Endothelial cell (in vitro differentiated cells): ENCODE results near the gene NAP1L1. TPM values are rescaled to one million over a fixed set of nuclear protein-coding genes. Genes with fewer than 3 reads are reported as not detected.

Experiments used
- DNase-seq: peaks from one replicate; pipeline ENCODE4 v3.0.0; 2021; ENCODE audit warnings: low spot score
- H3K27ac Mint-ChIP-seq: one replicate; pipeline ENCODE4 v1.8.0; 2021; ENCODE audit warnings: mixed read lengths, inconsistent platforms; ENCODE audit not compliant: unreplicated experiment
- H3K27me3 Mint-ChIP-seq: one replicate; pipeline ENCODE4 v1.8.0; 2021; ENCODE audit warnings: mild to moderate bottlenecking, moderate library complexity, mixed read lengths, inconsistent platforms; ENCODE audit not compliant: unreplicated experiment
- H3K36me3 Mint-ChIP-seq: one replicate; pipeline ENCODE4 v1.8.0; 2021; ENCODE audit warnings: mild to moderate bottlenecking, low read depth, mixed read lengths, inconsistent platforms; ENCODE audit not compliant: unreplicated experiment
- H3K4me1 Mint-ChIP-seq: one replicate; pipeline ENCODE4 v1.8.0; 2021; ENCODE audit warnings: mild to moderate bottlenecking, mixed read lengths, inconsistent platforms; ENCODE audit not compliant: unreplicated experiment
- H3K4me3 Mint-ChIP-seq: one replicate; pipeline ENCODE4 v1.8.0; 2021; ENCODE audit warnings: mild to moderate bottlenecking, mixed read lengths, inconsistent platforms; ENCODE audit not compliant: unreplicated experiment
- H3K9me3 Mint-ChIP-seq: one replicate; pipeline ENCODE4 v1.8.0; 2021; ENCODE audit warnings: mixed read lengths, inconsistent platforms; ENCODE audit not compliant: unreplicated experiment
- long read RNA-seq: library from polyadenylated mRNA; unstranded; transcript quantifications from one replicate; pipeline ENCODE4 v2.0.0, GENCODE V29; 2020; ENCODE audit not compliant: unreplicated experiment
- total RNA-seq: library from RNA; stranded (reverse); fragmentation: NEBNext Ultra II Directional; extraction: Animal tissue kit (Norgen Biotek cat#: 25700); gene quantifications from one replicate; pipeline ENCODE4 v1.2.1, GENCODE V29; 2021; ENCODE audit not compliant: unreplicated experiment
- TF ChIP-seq, protein P1 (sequence below): fragments of 200-600 bp; sonication (generic); IDR thresholded peaks from one replicate; pipeline ENCODE4 v1.5.0; 2021; ENCODE audit warnings: antibody characterized with exemption; ENCODE audit not compliant: unreplicated experiment

NAP1L1 gene, protein sequence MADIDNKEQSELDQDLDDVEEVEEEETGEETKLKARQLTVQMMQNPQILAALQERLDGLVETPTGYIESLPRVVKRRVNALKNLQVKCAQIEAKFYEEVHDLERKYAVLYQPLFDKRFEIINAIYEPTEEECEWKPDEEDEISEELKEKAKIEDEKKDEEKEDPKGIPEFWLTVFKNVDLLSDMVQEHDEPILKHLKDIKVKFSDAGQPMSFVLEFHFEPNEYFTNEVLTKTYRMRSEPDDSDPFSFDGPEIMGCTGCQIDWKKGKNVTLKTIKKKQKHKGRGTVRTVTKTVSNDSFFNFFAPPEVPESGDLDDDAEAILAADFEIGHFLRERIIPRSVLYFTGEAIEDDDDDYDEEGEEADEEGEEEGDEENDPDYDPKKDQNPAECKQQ
- total RNA-seq, result 603 TPM
- long read RNA-seq, full-length matches to known transcripts, result 42 of 100 reads
- long read RNA-seq, partial matches to known transcripts, result 29 of 100 reads
- long read RNA-seq, other reads (novel, unspliced or antisense), result 29 of 100 reads

DNA sequence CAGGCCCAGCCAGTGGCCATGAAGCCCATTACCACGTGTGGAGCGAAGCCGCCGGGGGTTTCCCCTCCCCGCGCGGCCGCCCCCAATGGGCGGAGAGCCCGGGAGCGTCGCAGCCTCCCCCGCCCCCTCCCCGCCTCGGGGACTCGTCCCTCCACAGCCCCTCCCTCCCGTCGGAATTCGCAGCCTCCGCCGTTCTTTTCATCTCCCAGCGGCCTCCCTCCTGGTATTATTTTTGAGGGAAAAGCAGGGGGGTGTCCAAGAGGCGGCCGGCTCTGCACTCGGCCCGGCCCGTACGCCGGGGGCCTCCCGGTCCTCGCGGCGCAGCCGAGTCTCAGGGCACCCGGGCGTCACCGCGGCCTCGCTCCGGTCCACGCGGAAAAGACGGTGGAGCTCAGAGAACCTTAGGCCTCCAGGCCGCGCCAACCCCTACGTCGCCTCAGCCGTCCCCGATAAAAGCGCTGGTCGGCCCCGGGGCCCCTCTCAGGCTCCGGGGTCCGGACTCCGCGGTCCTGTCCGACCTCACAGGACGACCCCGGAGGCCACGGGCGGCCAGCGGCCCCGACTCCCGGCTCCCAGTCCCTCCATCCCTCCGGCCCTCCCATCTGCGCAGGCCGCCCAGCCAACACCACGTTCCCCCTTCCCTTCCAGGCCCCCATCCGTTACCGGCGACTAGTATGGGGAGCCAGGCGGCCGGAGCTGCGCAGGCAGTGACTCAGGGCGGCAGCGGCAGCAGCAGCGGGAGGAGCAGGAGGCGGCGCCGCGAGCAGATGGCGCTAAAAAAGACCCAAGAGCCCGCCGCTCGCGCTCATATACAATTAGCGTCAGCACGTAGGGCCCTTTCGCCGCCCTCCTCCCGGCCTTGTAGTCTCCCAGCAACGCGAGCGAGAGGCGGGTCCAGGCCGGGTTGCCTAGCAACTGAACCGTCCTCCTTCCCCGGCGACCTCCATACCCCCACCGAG is at the start of gene NAP1L1:
Gene NAP1L1 (minus strand): TSS at position 782 of the 959 bp plus-strand sequence. CDS start 10,466 bp downstream, outside the sequence.
- TF ChIP-seq, protein P1, sequence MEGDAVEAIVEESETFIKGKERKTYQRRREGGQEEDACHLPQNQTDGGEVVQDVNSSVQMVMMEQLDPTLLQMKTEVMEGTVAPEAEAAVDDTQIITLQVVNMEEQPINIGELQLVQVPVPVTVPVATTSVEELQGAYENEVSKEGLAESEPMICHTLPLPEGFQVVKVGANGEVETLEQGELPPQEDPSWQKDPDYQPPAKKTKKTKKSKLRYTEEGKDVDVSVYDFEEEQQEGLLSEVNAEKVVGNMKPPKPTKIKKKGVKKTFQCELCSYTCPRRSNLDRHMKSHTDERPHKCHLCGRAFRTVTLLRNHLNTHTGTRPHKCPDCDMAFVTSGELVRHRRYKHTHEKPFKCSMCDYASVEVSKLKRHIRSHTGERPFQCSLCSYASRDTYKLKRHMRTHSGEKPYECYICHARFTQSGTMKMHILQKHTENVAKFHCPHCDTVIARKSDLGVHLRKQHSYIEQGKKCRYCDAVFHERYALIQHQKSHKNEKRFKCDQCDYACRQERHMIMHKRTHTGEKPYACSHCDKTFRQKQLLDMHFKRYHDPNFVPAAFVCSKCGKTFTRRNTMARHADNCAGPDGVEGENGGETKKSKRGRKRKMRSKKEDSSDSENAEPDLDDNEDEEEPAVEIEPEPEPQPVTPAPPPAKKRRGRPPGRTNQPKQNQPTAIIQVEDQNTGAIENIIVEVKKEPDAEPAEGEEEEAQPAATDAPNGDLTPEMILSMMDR, result no peak
- Mint-ChIP-seq H3K36me3 (no peaks in the 10 kb centered on the region), H3K27ac (peak within 1 kb of the TSS; percentile 92), H3K27me3 (peaks cover 6% of the 10 kb centered on the region), H3K9me3 (no peaks in the 10 kb centered on the region), H3K4me1 (peaks cover 26% of the 10 kb centered on the region), H3K4me3 (peak within 1 kb of the TSS; percentile 95)
- DNase-seq, result peak; percentile 92

GRCh38 chr12:76127588-76127987 is 43.1 kb upstream of the NAP1L1 start:
- no peak for DNase-seq
- TF ChIP-seq, protein P1, result no peak
- H3K27ac Mint-ChIP-seq, result no peak overlapping the region
- no peak overlapping the region for H3K4me3 Mint-ChIP-seq
- H3K36me3 Mint-ChIP-seq, result no peaks in the 10 kb centered on the region
- no peaks in the 10 kb centered on the region for H3K27me3 Mint-ChIP-seq
- H3K4me1 Mint-ChIP-seq, result peaks cover 7% of the 10 kb centered on the region
- no peaks in the 10 kb centered on the region for H3K9me3 Mint-ChIP-seq

DNA sequence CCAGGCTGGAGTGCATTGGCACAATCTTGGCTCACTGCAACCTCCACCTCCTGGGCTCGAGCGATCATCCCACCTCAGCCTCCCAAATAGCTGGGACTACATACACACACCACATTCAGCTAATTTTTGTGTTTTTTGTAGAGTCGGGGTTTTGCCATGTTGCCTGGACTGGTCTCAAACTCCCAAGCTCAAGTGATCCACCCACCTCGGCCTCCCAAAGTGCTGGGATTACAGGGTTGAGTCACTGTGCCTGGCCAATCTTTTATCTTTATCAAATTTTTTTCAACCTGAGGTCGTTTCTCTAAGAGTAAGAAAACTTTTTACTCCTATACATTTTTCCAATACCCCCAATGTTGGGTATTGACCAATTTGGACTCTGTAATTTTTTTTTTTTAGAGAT is 40.0 kb upstream of the NAP1L1 start:
- Mint-ChIP-seq H3K9me3 (no peaks in the 10 kb centered on the region), H3K4me1 (peaks cover 7% of the 10 kb centered on the region), H3K27me3 (no peaks in the 10 kb centered on the region), H3K27ac (no peak overlapping the region), H3K4me3 (no peak overlapping the region), H3K36me3 (no peaks in the 10 kb centered on the region)
- DNase-seq, result no peak
- TF ChIP-seq, protein P1, result no peak

DNA sequence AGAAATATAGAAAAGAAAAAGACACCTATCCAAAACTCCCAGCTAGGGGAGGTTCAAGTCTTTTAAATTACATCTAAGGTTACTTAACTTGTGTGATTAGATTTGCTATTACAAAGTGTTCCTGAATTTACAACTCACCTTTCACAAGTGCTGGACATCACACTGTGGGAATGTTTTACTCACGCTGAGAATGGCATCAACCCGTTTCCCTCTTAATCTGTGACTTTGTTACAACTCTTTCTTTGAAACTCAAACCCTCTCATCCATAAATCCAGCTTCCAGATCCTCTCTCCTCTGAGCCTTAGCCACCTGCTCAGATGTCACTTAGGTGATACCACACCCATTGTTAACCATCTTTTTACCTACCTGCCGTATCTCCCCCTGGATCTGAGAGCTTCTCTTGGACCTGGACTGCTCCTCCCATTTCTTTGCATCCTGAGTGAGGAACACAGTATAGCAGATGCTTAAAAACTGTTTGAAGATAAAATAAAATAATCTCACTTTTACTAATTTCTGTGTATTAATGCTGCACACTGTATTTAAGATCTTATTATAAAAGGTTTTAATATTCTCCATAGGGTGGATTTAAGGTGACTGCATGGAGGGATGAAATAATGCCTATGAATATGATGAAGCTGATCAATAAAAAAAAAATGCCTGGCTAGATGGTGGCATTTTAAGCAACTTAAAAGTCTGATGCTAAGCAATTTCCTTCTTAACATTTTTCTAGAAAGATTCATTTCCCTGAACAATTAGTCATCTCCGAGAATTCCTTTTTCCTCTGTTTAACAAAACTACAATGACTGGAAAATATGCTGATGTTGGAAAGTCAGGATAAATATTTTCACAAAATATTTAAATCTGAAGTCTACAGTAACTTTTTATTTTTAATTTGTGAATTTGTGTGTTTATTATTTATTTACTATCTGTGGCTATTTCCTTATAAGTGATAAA is 39.1 kb upstream of the NAP1L1 start:
- no peaks in the 10 kb centered on the region for H3K9me3 Mint-ChIP-seq
- peaks cover 7% of the 10 kb centered on the region for H3K4me1 Mint-ChIP-seq
- no peak for DNase-seq
- no peaks in the 10 kb centered on the region for H3K27me3 Mint-ChIP-seq
- TF ChIP-seq, protein P1, result no peak
- no peaks in the 10 kb centered on the region for H3K36me3 Mint-ChIP-seq
- H3K27ac Mint-ChIP-seq, result no peak overlapping the region
- no peak overlapping the region for H3K4me3 Mint-ChIP-seq
